T-cell (primary cell): ENCODE data around the gene PAQR8. TPM values are rescaled to one million over a fixed set of nuclear protein-coding genes. Genes with fewer than 3 reads are reported as not detected.

Experiments used
- ATAC-seq, 4 experiments: fragments of 200-7000 bp in 3 of 4; fragments of 150-1000 bp in 1 of 4; cut with Tn5 transposase; replicated peaks in 1 of 4; 1 replicate in 3 of 4; 2 replicates in 1 of 4; pipeline ENCODE4 v1.10.0; 2021; ENCODE audit warnings: moderate library complexity in 3 of 4, mild to moderate bottlenecking in 2 of 4, moderate number of reproducible peaks in 1 of 4
- CTCF ChIA-PET, 2 donors: fragments of 300-600 bp; sonication (Branson Sonifier 250); formaldehyde crosslinking; loops; one replicate each; lab custom pipeline; 2022; ENCODE audit warnings: antibody characterized with exemption in 2 of 2; lab: Charles Lee
- POLR2A ChIA-PET, 2 donors: fragments of 300-600 bp; sonication (Branson Sonifier 250); formaldehyde crosslinking; loops; one replicate each; lab custom pipeline; 2022; ENCODE audit warnings: antibody characterized with exemption in 2 of 2; lab: Charles Lee
- DNase-seq, 35 experiments: peaks; one replicate each; pipeline versions ENCODE4 v3.0.0 to v3.0.0-alpha.2; 2013 to 2023
- H3K27ac ChIP-seq: one replicate; pipeline ENCODE4 v1.5.1; 2013; ENCODE audit warnings: low read length
- H3K27me3 ChIP-seq, 2 experiments: replicated peaks in 1 of 2; 1 replicate in 1 of 2; 2 replicates in 1 of 2; pipeline versions ENCODE4 v1.6.1 to v1.7.0; 2013; ENCODE audit warnings: low read length in 1 of 2, mixed read lengths in 1 of 2; ENCODE audit not compliant: control insufficient read depth in 2 of 2, insufficient read depth in 2 of 2; ENCODE audit errors: extremely low read depth in 1 of 2
- H3K36me3 ChIP-seq, 2 donors: 1 replicate in 1 of 2; 2 replicates in 1 of 2; pipeline versions ENCODE4 v1.6.1 to v1.7.0; 2013; ENCODE audit warnings: low read length in 1 of 2; ENCODE audit not compliant: control insufficient read depth in 2 of 2, insufficient read depth in 1 of 2; ENCODE audit errors: extremely low read depth in 1 of 2
- H3K4me1 ChIP-seq, 2 experiments: 1 replicate in 1 of 2; 2 replicates in 1 of 2; pipeline versions ENCODE4 v1.6.1 to v1.7.0; 2013; ENCODE audit warnings: low read length in 2 of 2, mixed read lengths in 1 of 2; ENCODE audit not compliant: insufficient read depth in 2 of 2, control insufficient read depth in 1 of 2; ENCODE audit errors: extremely low read depth in 1 of 2
- H3K4me3 ChIP-seq, 2 donors: 1 replicate in 1 of 2; 2 replicates in 1 of 2; pipeline versions ENCODE4 v1.5.1 to v1.7.0; 2013; ENCODE audit warnings: mild to moderate bottlenecking in 2 of 2, low read length in 1 of 2, moderate library complexity in 1 of 2; ENCODE audit not compliant: control insufficient read depth in 1 of 2; ENCODE audit errors: extremely low read depth in 1 of 2
- H3K9me3 ChIP-seq: 2 replicates; pipeline ENCODE4 v1.7.0; 2013
- H3K27ac Mint-ChIP-seq, 2 donors: one replicate each; pipeline ENCODE4 v1.8.0; 2020 to 2021; ENCODE audit warnings: mild to moderate bottlenecking in 2 of 2, mixed read lengths in 2 of 2
- H3K27me3 Mint-ChIP-seq, 2 donors: one replicate each; pipeline ENCODE4 v1.8.0; 2021 to 2022; ENCODE audit warnings: mixed read lengths in 2 of 2
- H3K36me3 Mint-ChIP-seq: one replicate; pipeline ENCODE4 v1.8.0; 2021; ENCODE audit warnings: mixed read lengths
- H3K4me1 Mint-ChIP-seq, 3 donors: one replicate each; pipeline ENCODE4 v1.8.0; 2020 to 2022; ENCODE audit warnings: mixed read lengths in 3 of 3, mild to moderate bottlenecking in 1 of 3
- H3K4me3 Mint-ChIP-seq, 3 donors: one replicate each; pipeline ENCODE4 v1.8.0; 2020 to 2022; ENCODE audit warnings: mild to moderate bottlenecking in 3 of 3, mixed read lengths in 3 of 3, moderate library complexity in 3 of 3
- H3K9me3 Mint-ChIP-seq, 3 donors: one replicate each; pipeline ENCODE4 v1.8.0; 2020 to 2022; ENCODE audit warnings: mixed read lengths in 3 of 3
- WGBS: methylation state at CpG from one replicate; pipeline ENCODE4 v1.1.5; 2013; ENCODE audit warnings: missing lambda C conversion rate; ENCODE audit not compliant: insufficient coverage; 5-methylcytosine and 5-hydroxymethylcytosine counted together
- total RNA-seq, 35 experiments: library from RNA in 6 of 35; stranded (reverse) in 6 of 35; fragments of 120-200 nt in 1 of 35; gene quantifications; one replicate each; pipeline versions ENCODE4 v1.2.1 to v1.2.4 and lab custom pipeline; 2013 to 2026

PAQR8 gene
- total RNA-seq, 5 donors from 2014 or later (not counting 1 experiment from before 2014, with no cell fraction given) = 12.0 to 35.2 (median 30.2) TPM

DNA sequence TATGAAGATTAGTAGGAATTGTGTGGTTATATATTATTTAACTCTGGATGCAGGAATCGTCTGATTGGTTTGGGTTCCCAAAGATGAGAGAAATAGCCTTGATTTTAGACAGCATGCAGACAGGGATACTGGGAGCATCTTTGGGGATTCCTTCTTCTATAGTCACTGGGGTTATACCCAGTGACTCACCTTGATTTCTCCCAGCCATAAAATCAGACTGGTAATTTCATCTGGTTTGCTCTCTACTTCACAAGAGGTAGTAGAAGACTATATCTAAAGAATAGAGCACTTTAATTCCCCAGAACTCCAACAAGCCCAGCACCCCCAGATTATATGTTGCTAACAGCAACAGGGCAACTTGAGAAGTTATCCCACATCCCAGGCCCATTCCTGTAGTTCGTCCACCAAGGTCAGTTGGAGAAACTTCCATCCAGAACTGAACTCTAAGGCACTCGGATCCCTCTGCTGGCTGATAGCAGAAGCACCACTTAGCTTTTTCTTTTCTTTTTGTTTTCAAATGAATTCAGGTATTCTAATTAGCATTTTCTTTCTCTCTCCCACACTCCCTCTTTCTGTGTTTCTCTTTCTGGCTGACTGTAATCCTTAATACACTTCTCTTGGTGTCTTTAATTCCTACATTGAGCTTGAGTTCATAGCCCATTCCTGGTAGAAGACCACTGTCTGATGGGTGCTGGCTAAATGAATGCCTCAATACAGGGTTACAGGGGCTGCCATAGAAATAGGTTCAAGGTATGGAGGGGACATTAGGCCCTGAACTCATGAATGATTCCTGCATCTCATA is 37.8 kb downstream of the PAQR8 start:
- Histone ChIP-seq H3K27ac (peak overlapping the region; percentile 89), H3K9me3 (no peaks in the 10 kb centered on the region), H3K27me3 (no peaks in the 10 kb centered on the region), H3K36me3 (peaks cover 7 to 17% of the 10 kb centered on the region in 2 donors), H3K4me1 (peaks cover 59 to 64% of the 10 kb centered on the region in 2 experiments), H3K4me3 (no peak overlapping the region)
- Mint-ChIP-seq H3K27me3 (no peaks in the 10 kb centered on the region), H3K36me3 (peaks cover 20% of the 10 kb centered on the region), H3K4me3 (peak overlapping the region in 2 of 3 donors; percentile 40 to 68), H3K4me1 (peaks cover 79 to 83% (median 82%) of the 10 kb centered on the region in 3 donors), H3K27ac (peak overlapping the region; percentile 89 to 96), H3K9me3 (peaks cover 0 to 12% (median 4%) of the 10 kb centered on the region in 3 donors)
- ChIA-PET CTCF (interaction anchor here (0.8 to 7.7 kb wide), 25 partner anchors 9 to 265 kb away, joined by 3 to 91 read pairs (median 6); partner anchors contain the start of genes PAQR8 (in 2 of the 2), EFHC1 (in 1 of the 2) and MCM3 (in 1 of the 2)), POLR2A (interaction anchor here in 1 of 2 donors (0.8 to 3.3 kb wide), 3 partner anchors 10 to 115 kb away, joined by 4 to 17 read pairs (median 6); no protein-coding TSS in a partner anchor)
- DNase-seq (peak in 13 of 35 experiments; percentile 14 to 74 (median 36)), ATAC-seq (peak; percentile 23 to 62 (median 40))
- WGBS = 10% methylated on average over 2 of the region's 3 CpGs

DNA sequence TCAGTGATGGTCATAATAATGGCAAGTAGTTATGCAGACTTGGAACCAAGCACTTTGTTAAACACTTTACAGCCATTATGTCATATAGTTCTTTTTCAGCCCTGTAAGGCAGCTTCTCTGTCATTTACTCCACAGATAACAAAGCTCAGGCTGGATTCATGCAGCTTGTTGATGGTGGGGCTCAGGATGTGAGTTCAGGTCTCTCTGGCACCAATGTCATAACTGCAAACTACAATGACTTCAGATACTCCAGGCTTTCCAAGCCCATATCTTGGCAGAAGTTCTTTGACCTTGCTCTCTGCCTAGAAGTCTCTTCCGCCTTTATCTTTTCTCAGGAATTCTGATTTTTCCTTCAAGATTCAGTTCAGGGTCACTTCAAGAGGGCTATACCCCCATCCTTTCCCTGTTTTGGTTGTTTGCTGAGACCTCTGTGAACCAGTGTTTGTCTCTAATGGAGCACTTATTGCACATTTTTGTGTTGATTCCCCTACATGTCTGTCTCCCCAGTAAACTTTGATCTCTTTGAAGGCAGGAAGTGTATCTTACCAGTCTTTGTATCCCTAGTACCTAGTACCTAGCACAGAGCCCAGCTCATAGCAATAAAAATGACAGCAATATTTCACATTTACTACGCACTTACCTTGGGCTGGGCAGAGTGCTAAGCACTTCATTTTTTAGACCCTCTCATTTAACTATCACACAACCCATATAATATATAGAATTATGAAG is 38.5 kb downstream of the PAQR8 start:
- peaks cover 22% of the 10 kb centered on the region for H3K36me3 Mint-ChIP-seq
- H3K27ac ChIP-seq = peak overlapping the region; percentile 89
- POLR2A ChIA-PET = interaction anchor here in 1 of 2 donors (0.5 to 3.3 kb wide), 3 partner anchors 11 to 116 kb away, joined by 4 to 17 read pairs (median 6); no protein-coding TSS in a partner anchor
- WGBS = 57% methylated on average over 1 of the region's 2 CpGs
- H3K4me3 ChIP-seq = no peak overlapping the region
- H3K27ac Mint-ChIP-seq = peak overlapping the region; percentile 89 to 96
- H3K4me3 Mint-ChIP-seq = peak overlapping the region; percentile 21 to 68 (median 40)
- H3K27me3 Mint-ChIP-seq = no peaks in the 10 kb centered on the region
- H3K4me1 Mint-ChIP-seq = peaks cover 73 to 79% (median 77%) of the 10 kb centered on the region in 3 donors
- H3K4me1 ChIP-seq = peaks cover 54 to 58% of the 10 kb centered on the region in 2 experiments
- DNase-seq (peak in 1 of 35 experiments; percentile 43), ATAC-seq (peak; percentile 57 to 68 (median 62))
- H3K9me3 Mint-ChIP-seq = peaks cover 0 to 12% (median 4%) of the 10 kb centered on the region in 3 donors
- H3K36me3 ChIP-seq = peaks cover 7 to 22% of the 10 kb centered on the region in 2 donors
- CTCF ChIA-PET = interaction anchor here (0.6 to 7.7 kb wide), 29 partner anchors 10 to 265 kb away, joined by 3 to 91 read pairs (median 5); partner anchors contain the start of genes PAQR8 (in 2 of the 2), EFHC1 (in 1 of the 2) and MCM3 (in 1 of the 2)
- H3K27me3 ChIP-seq = no peaks in the 10 kb centered on the region
- H3K9me3 ChIP-seq = no peaks in the 10 kb centered on the region

DNA sequence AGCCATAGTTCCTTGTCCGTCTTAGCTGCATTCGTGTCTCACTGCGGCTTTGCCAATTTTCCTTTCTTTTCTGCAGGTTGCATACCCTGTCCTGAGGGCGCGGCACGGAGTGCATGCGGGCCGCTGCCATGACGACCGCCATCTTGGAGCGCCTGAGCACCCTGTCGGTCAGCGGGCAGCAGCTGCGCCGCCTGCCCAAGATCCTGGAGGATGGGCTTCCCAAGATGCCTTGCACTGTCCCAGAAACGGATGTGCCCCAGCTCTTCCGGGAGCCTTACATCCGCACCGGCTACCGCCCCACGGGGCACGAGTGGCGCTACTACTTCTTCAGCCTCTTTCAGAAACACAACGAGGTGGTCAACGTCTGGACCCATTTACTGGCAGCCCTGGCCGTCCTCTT is 41.1 kb downstream of the PAQR8 start:
- H3K36me3 ChIP-seq = peaks cover 7 to 22% of the 10 kb centered on the region in 2 donors
- H3K27me3 ChIP-seq = no peaks in the 10 kb centered on the region
- DNase-seq = no peak
- no peaks in the 10 kb centered on the region for H3K9me3 ChIP-seq
- no peak overlapping the region for H3K27ac ChIP-seq
- 98% methylated on average over 26 of the region's 26 CpGs for WGBS
- peak overlapping the region in 1 of 2 donors; percentile 62 for H3K27ac Mint-ChIP-seq
- no peaks in the 10 kb centered on the region for H3K9me3 Mint-ChIP-seq
- no peaks in the 10 kb centered on the region for H3K27me3 Mint-ChIP-seq
- POLR2A ChIA-PET = interaction anchor here in 1 of 2 donors (0.6 kb wide), 3 partner anchors 30 to 93 kb away, joined by 6 to 10 read pairs (median 8); no protein-coding TSS in a partner anchor
- H3K4me1 Mint-ChIP-seq = peaks cover 58 to 60% (median 60%) of the 10 kb centered on the region in 3 donors
- peaks cover 28% of the 10 kb centered on the region for H3K36me3 Mint-ChIP-seq
- no peak for ATAC-seq
- H3K4me1 ChIP-seq = peaks cover 31 to 36% of the 10 kb centered on the region in 2 experiments
- CTCF ChIA-PET = interaction anchor here (0.7 to 7.7 kb wide), 5 partner anchors 12 to 246 kb away, joined by 3 to 91 read pairs (median 7); partner anchors contain the start of genes MCM3 (in 1 of the 2) and PAQR8 (in 1 of the 2)
- peak overlapping the region in 1 of 3 donors; percentile 43 for H3K4me3 Mint-ChIP-seq
- H3K4me3 ChIP-seq = no peak overlapping the region

- Histone ChIP-seq H3K4me3 (no peak overlapping the region), H3K36me3 (peaks cover 7 to 24% of the 10 kb centered on the region in 2 donors), H3K27ac (no peak overlapping the region), H3K9me3 (no peaks in the 10 kb centered on the region), H3K4me1 (peaks cover 28 to 31% of the 10 kb centered on the region in 2 experiments), H3K27me3 (no peaks in the 10 kb centered on the region)
- Mint-ChIP-seq H3K27me3 (no peaks in the 10 kb centered on the region), H3K36me3 (peaks cover 28% of the 10 kb centered on the region), H3K4me3 (peak overlapping the region in 2 of 3 donors; percentile 14 to 43), H3K4me1 (peaks cover 54 to 57% (median 54%) of the 10 kb centered on the region in 3 donors), H3K9me3 (no peaks in the 10 kb centered on the region), H3K27ac (peak overlapping the region; percentile 62 to 82)
- CTCF ChIA-PET = interaction anchor here in 1 of 2 donors (0.9 kb wide), 1 partner anchor 248 kb away, joined by 3 read pairs; no protein-coding TSS in a partner anchor
- 84% methylated on average over 7 of the region's 9 CpGs for WGBS
- no peak for DNase-seq
- ATAC-seq = no peak
- POLR2A ChIA-PET = no interaction called here
Observed at GRCh38 chr6:52403627-52404026, 41.7 kb downstream of the PAQR8 start.

- Mint-ChIP-seq H3K27ac (peak overlapping the region; percentile 31 to 62), H3K36me3 (peaks cover 28% of the 10 kb centered on the region), H3K4me3 (no peak overlapping the region), H3K9me3 (no peaks in the 10 kb centered on the region), H3K4me1 (peaks cover 42 to 48% (median 42%) of the 10 kb centered on the region in 3 donors), H3K27me3 (no peaks in the 10 kb centered on the region)
- ATAC-seq = no peak
- Histone ChIP-seq H3K27ac (no peak overlapping the region), H3K36me3 (peaks cover 7 to 24% of the 10 kb centered on the region in 2 donors), H3K9me3 (no peaks in the 10 kb centered on the region), H3K4me3 (no peak overlapping the region), H3K4me1 (peaks cover 12 to 15% of the 10 kb centered on the region in 2 experiments), H3K27me3 (no peaks in the 10 kb centered on the region)
- WGBS = no CpG with 5 or more reads among the region's 1 CpG
- ChIA-PET CTCF (interaction anchor here (1.0 to 1.5 kb wide), 6 partner anchors 13 to 120 kb away, joined by 3 to 6 read pairs (median 4); no protein-coding TSS in a partner anchor), POLR2A (interaction anchor here in 1 of 2 donors (1.4 kb wide), 1 partner anchor 43 kb away, joined by 4 read pairs; the partner anchor contains the start of gene PAQR8)
- DNase-seq = no peak
Observed at GRCh38 chr6:52405243-52405642, 43.3 kb downstream of the PAQR8 start.
